HG03045 (cell line): ENCODE data around the gene LIMS3.
A peak's percentile ranks its signal among the peaks of the same experiment; 100 is the strongest.
"Not testable (repeated sequence)": the region's sequence is repeated elsewhere in the genome, so short reads cannot be mapped to it uniquely, and the experiment has no call there.

Experiments
- ATAC-seq: cut with Tn5 transposase; IDR thresholded peaks from one replicate; pipeline ENCODE4 v1.9.1; 2021; ENCODE audit warnings: mild to moderate bottlenecking, moderate library complexity; ENCODE audit not compliant: unreplicated experiment

Gene LIMS3, protein sequence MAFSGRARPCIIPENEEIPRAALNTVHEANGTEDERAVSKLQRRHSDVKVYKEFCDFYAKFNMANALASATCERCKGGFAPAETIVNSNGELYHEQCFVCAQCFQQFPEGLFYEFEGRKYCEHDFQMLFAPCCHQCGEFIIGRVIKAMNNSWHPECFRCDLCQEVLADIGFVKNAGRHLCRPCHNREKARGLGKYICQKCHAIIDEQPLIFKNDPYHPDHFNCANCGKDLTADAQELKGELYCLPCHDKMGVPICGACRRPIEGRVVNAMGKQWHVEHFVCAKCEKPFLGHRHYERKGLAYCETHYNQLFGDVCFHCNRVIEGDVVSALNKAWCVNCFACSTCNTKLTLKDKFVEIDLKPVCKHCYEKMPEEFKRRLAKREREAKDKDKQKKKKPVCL

DNA sequence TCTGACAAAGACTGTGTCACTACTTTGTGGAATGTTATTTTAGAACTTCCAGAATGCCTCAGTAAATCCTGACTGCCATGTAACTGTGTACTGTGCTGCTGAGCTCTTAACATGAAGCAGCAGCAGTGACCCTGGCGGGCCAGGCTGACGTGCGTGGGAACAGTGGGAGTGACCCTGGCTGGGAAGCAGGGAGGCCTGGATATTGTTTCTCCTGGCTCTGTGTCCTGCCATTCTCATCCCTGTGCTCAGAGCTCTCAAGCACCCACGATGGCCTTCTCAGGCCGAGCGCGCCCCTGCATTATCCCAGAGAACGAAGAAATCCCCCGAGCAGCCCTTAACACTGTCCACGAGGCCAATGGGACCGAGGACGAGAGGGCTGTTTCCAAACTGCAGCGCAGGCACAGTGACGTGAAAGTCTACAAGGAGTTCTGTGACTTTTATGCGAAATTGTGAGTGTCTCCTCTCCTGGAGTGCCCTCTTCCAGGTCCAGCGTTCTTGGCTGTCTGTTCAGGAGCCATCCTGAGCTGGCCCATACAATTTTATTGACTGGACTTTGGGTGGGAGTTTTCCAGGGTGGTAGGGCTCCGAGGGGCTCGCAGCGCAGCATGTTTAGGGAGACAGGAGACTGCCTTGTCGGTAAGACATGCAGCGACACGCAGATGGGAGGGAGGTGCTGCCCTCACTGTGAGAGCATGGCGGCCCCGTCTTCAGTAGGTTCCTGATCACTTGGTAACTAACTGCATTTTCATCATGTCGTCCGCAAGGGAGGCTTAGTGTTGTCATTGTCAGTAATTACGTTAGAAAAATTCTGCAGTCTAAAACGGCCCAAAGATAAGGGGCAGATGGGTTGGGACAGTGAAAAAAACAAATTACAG, at the start of gene LIMS3:
Gene LIMS3 (plus strand): TSS at position 227 of the 875 bp plus-strand sequence. CDS start 41 bp downstream, at position 268.
- not testable (repeated sequence) for ATAC-seq

DNA sequence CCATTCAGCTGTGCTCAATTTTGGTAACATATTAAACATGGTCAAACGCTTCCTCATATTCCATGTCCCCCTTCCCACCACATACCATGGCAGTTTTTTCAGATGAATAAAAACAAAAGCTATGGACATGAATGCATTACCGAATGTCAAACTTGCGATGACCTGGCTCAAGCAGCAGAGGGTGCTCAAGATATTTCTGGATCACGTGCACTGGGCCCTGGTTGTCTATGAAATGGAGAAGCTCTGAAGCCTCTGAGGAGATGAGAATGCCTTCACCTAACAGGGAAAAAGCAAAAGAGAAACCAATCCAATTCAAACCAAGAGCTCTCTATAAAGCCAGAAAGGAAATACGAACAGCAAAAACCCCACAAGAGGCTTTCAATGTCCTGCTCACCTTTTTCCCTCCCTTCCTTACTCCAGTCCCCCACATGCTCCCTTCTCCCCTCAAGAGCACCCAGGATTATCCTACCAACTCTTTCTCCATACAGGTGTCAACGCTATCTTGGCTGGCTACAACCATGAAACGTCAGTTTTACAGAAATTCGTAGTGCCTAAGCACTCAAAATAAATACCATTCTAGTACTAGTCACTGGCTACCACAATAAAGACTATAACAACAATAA, 27.2 kb upstream of the LIMS3 start:
- peak; percentile 87 for ATAC-seq

DNA sequence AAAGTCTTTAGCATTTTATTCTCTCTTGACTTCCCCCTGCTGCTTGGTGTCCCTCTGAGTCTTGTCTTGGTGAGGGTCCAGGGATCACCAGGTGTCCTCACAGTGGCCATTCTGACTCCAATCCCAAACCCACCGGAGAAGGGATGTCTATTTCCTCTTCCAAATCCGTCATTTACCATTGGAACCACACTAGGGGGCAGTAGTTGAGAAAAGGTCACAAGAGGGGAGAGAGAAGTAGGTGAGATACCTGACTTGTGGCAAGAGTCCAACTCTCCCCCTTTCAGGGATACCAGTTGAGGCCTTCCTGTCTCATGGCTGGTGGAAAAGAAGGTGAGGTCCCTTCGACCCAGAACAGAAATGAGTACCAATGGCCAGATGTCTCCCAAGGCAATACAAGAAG, 21.9 kb upstream of the LIMS3 start:
- ATAC-seq = not testable (repeated sequence)

DNA sequence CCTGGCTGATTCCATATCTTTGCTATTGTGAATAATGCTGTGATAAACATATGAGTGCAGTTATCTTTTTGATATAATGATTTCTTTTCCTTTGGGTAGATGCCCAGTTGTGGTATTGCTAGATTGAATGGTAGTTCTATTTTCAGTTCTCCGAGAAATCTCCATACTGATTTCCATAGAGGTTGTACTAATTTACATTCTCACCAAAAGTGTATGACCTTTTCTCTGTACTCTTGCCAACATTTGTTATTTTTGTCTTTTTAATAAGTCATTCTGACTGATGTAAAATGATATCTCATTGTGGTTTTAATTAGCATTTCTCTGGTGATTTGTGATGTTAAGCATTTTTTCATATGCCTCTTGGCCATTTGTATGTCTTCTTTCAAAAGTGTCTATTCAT, 16.4 kb upstream of the LIMS3 start:
- ATAC-seq = not testable (repeated sequence)

DNA sequence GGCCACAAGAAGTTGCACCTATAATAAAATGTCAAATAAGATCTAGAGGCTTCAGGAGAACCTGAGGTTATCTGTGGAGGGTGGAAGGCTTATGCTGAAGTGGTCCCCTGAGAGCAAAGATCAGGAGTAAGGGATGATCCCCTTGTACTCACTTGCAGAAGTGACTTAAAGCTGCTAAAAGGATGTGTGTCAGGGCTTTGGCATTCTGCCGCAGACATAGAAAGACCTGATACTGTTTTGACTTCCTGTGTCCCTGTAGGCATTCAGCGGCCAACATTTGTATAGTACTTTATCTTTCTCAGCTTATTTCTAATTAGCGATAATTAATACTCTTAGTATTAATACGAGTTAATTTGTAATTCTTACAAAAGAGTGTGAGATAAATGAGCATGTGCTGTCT, 10.1 kb upstream of the LIMS3 start:
- not testable (repeated sequence) for ATAC-seq

DNA sequence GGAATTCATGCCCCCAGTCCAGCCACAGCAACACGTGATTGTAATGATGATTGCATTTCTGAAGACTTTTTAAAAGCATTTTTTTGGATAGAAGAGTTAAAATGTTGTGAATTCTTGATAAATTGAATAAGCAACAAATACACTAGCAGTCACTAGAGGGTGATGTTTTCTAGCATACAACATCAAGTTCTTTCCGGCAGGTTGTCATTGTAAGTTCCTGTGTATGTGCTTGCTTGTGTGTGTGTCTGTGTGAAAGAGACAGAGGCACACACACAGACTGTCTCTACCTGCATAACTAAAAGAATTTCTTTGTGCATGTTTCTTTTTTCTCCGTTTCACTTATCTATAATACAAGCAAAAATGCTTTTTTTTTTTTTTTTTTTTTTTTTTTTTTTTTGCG, 8.6 kb upstream of the LIMS3 start:
- ATAC-seq = not testable (repeated sequence)

DNA sequence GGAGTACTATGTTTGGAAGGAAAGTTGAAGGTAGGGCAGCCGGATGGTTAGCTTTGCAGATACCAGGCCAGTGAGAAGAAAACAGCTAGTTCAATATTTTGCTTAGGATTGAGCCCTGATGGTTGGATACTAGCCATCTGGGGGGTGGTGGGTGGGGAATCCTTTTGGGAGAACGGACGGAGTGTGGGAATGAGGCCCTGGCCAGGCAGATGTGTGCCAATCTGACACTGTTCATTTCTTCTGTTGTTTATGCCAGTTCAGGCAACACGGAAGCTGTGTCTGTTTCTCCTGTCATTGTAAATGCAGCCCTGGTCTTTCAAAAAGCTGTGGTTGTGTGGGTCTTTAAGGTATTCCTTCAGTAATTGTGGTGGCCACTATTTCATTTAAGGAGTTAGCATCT, 7.5 kb upstream of the LIMS3 start:
- not testable (repeated sequence) for ATAC-seq

DNA sequence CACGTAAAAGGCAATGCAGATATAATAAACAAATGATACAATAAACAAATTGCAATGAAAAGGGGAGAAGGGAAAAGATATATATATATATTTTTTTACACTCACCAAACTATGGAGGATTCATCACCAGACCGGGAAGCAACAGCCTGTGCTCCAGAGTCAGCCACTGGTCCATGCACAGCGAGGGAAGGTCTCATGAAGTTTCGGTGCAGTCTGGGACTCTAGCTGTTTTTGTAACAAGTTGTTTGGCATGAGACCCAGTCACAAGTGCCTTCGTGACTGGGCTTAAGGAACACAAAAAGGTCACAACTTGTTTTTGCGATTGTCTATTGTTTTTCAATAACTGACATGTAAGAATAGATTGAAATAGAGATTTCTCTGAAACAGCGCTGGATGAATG, 4.8 kb upstream of the LIMS3 start:
- not testable (repeated sequence) for ATAC-seq

DNA sequence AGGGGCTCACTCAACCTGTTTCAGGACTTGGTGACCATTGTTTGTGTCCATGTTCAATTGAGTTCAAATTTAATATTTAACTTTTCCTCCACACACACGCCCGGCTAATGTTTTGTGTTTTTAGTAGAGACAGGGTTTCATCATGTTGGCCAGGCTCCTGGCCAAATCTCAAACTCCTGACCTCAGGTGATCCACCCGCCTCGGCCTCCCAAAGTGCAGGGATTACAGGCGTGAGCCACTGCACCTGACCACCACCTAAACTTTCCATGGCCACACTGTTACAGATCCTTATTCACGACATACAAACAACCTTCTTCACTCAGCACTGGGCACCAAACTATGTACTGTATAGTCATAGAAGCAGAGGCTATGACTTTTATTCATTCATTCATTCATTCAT, 4.3 kb upstream of the LIMS3 start:
- not testable (repeated sequence) for ATAC-seq

DNA sequence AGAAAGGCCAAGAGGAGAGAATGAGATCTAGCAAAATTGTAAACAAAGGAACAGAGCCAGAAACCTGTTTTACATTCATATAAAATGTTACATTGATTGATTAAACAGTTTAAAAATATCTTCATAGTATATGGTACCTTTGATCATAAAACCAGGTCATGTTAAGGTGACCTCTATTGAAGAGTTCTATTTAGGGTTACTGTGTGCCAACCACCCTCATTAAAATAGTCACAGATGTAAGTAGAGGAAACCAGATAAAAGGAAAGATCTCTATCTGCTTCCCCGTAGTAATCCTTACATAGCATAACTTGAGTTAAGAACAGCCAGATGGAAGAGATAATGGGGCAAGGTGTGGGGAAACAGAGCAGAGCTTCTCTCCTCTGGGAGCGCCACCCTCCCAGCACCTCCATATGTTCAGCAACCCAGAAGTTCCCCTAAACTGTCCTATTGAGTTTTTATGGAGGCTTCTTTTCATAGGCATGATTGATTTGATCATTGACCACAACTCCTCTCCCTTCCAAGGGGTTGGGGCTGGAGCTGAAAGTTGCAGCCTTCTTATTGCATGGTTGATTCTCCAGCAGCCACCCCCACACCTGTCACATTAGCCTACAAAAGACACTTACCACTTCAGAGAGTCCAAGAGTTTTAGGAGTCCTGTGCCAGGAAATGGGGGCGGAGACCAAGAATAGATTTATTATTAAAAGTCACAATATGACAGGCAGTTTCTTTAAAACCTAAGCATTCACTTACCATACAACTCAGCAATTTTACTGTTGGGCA, 3.2 kb upstream of the LIMS3 start:
- ATAC-seq = not testable (repeated sequence)

DNA sequence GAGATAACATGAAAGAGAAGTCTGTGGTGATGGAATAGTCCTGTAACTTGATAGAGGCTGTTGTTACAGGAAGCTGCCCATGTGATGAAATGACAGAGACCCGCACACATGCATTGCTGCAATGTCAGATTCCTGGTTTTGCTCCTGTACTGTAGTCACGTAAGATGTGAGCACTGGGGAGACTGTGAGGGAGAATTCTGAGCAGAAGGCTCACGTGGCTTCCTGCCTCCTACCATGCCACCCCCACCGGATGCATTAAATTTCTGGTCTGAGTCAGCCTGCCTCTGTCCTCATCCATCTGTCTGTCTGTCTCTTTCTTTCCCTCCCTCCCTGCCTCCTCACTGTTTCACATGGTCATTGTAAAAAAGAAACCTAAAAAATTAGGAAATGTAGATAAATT, 2.3 kb upstream of the LIMS3 start:
- ATAC-seq = peak; percentile 94

DNA sequence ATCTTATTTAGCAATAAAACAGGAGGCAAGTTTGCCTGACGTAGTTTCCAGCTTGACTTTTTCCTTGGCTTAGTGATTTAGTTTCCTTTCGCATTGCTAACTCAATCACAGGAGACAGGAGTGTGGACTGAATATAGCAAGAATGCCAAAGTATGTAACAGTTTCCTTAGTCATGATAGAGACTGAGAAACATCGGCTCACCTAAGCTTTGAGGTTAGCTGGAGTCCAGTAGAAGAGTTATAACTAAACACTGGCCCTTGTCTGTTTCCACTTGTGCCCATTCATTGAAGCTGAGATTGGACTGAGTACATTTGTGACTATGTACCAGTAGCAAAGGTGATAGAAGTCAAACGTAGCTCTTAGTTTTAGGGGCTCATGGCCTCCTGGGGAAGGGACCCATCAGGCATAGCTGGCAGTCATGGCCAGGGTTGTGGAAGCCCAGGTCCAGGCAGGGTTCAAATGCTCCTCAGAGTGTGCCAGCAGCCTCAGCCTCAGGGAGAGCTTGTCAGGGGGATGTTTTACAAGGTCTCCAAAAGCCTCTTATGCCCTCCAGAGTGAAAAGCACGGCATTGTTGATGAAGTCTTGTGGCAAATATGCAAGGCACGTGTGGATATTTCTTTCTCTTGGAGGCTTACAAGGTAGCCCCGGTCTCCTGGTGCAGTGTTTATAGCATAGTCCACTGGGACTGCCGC, 573 bp upstream of the LIMS3 start:
- ATAC-seq = not testable (repeated sequence)

DNA sequence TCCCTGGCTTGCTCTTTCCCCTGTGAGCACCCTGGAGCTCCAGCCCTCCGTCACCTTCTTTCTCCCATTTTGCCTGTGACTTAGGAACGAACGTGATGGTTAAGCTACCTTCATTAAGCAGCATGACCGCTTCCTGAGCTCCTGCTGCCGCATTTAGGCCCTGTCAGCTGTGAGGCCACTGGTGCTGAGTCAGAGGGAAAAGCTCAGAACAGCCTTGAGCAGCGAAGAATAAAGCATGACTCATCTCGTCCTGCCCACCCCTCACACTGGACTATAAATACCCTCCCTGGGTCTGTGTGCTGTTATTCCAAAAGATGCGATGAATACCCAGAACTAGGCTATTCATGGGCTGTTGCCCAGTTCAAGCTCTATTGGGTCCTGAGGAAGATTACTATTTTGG, 7.3 kb downstream of the LIMS3 start:
- not testable (repeated sequence) for ATAC-seq

DNA sequence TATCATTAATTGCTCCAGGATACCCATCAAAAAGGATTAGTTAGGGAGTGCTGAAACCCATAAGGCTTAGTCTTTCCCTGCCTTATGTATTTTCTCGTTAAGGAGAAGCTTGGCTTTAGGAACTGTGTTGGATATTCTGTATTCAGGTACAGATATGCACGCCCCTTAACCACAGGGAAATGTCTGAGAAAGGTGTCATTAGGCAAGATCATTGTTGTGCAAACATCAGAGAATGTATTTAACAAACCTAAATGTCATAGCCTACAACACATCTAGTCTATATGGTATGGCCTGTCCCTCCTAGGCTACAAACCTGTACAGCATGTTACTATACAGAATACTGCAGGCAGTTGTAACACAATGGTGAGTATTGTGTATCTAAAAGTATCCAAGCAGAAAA, 10.1 kb downstream of the LIMS3 start:
- ATAC-seq = not testable (repeated sequence)

DNA sequence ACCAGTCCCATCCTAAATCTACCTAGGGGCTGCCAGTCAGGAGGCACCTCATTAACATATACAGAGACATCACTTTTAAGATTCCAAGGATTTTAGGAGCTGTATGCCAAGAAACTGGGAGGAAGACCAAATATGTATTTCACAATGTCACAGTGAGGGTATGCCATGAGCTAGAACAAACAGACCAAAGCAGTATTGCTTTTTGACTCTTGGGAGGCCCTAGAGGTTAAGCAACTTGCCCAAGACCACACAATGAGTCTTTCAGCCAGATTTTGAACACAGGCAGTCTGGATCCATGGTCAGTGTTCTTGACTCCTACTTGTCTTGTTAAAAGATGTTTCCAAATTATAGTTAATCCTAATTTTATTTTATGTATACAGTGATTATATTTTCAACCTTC, 12.3 kb downstream of the LIMS3 start:
- ATAC-seq = not testable (repeated sequence)

DNA sequence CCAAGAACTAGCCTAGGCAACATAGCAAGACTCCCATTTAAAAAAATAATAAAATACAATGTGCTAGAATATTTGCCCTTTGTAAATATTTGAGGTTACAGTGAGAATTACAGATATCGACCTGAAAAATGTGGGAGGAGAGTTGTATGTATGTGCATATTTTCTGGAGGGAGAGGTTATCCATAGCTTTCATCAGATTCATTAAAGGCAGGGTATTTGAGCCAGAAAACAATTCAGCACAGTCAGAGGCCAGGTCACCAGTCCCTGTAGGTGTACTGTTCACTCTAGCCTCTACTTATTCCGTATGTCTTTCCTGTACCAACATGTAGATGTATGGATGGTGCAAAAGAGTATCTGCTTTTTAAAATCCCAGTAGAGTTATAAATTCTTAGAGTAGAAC, 15.4 kb downstream of the LIMS3 start:
- not testable (repeated sequence) for ATAC-seq

DNA sequence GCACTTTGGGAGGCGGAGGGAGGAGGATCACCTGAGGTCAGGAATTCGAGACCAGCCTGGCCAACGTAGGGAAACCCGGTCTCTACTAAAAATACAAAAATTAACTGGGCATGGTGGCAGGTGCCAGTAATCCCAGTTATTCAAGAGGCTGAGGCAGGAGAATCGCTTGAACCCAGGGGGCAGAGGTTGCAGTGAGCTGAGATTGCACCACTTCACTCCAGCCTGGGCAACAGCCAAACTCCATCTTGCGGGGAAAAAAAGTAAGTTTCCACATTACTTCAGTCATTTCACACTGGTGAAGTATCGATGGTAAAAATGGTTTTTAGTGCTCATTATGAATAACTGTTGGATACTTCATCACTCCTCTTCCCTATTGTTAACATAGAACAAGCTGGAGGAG, 16.1 kb downstream of the LIMS3 start:
- ATAC-seq = not testable (repeated sequence)

DNA sequence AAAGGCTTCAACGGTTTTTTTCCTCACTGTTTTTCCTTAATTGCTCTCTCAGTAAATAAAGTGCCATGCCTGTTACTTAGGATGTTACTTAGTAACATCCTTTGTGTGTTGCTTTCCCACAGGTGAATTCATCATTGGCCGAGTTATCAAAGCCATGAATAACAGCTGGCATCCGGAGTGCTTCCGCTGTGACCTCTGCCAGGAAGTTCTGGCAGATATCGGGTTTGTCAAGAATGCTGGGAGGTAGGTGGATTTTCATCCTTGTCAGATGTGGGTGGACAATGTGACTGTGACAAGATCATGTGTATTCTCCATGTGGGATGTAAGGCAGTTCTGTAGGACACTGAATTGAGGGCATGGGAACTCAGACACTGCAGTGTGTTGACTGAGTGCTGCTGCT, 17.3 kb downstream of the LIMS3 start:
- ATAC-seq = not testable (repeated sequence)

DNA sequence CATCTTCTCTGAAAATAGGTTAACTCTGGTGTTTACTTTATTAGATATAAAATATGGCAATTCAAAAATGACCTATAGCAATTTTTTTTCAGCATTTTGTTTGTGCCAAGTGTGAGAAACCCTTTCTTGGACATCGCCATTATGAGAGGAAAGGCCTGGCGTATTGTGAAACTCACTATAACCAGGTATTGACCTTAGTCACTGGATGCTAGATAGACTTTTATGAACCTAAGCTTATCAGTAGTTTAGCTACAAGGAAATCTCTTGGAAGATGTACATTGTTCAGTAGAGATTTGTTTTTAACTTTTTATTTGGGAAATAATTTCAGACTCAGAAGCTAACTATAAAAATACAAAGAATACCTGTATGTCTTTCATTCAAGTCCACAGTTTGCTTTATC, 21.7 kb downstream of the LIMS3 start:
- not testable (repeated sequence) for ATAC-seq
